GM13977 (cell line): ENCODE results near the gene KCNK10.

Experiments
- DNase-seq: peaks from one replicate; pipeline ENCODE4 v3.0.0; 2012; ENCODE audit warnings: low spot score
- CTCF ChIP-seq: IDR thresholded peaks from 2 replicates; pipeline ENCODE4 v1.5.1; 2012; ENCODE audit warnings: mild to moderate bottlenecking, control low read depth; ENCODE audit not compliant: insufficient read depth; ENCODE audit errors: extremely low read depth, missing control alignments
- in situ Hi-C: fragments of 300-500 bp; cut with MboI; formaldehyde crosslinking; loops from one replicate; pipeline ENCODE4 v1.12.0; 2022; ENCODE audit warnings: low sequenced_read_pairs, low pct_unique_long_range_greater_than_20kb, mixed read lengths, inconsistent platforms; ENCODE audit not compliant: unreplicated experiment

KCNK10 gene

DNA sequence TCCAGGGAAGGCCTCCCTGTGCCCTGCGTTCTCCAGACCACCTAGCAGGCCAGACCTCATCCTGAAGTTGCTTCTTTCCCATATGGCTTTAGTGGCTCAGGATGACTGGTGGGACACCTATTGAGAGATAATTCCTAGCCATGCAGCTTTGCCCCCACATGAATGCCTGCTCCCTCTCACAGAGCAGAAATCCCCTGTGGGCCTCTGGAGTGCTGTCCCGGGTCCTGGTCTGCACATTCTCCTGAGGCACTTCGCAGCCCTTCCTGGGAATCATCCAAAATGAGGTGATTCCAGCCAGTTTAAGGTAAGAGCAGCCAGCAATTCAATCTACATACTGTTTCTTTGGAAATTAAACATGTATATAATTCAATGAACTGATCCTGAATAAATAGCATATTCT lies 182.2 kb downstream of the KCNK10 start:
- no peak for DNase-seq
- TF ChIP-seq CTCF = no peak
- in situ Hi-C loops = no loop called here

GRCh38 chr14:88137327-88137726 lies 185.7 kb downstream of the KCNK10 start:
- no peak for TF ChIP-seq CTCF
- in situ Hi-C loops = no loop called here
- DNase-seq = no peak
